WTC11 (cell line): ENCODE measurements around the gene DRAM2.
"Not testable (repeated sequence)": the region's sequence is repeated elsewhere in the genome, so short reads cannot be mapped to it uniquely, and the experiment has no call there.

Experiments used
- CREM ChIP-seq: sonication (generic); formaldehyde crosslinking; IDR thresholded peaks from 2 replicates; pipeline ENCODE4 v1.8.1; 2022; ENCODE audit warnings: mild to moderate bottlenecking, missing genetic modification reagents, moderate library complexity
- CTCF ChIP-seq: fragments of 200-600 bp; IDR thresholded peaks from 2 replicates; pipeline ENCODE4 v1.8.0; 2022; ENCODE audit warnings: antibody characterized with exemption
- NFYB ChIP-seq: sonication (generic); formaldehyde crosslinking; conservative IDR thresholded peaks from 2 replicates; pipeline ENCODE4 v1.8.0; 2022; ENCODE audit warnings: low read depth, missing genetic modification reagents
- SP1 ChIP-seq: sonication (generic); formaldehyde crosslinking; conservative IDR thresholded peaks from 2 replicates; pipeline ENCODE4 v1.8.1; 2022; ENCODE audit warnings: missing genetic modification reagents
- ZNF138 ChIP-seq: sonication (generic); formaldehyde crosslinking; conservative IDR thresholded peaks from 2 replicates; pipeline ENCODE4 v1.8.1; 2022; ENCODE audit warnings: mild to moderate bottlenecking, moderate library complexity, missing genetic modification reagents
- TF ChIP-seq, protein P1 (sequence below): sonication (generic); formaldehyde crosslinking; IDR thresholded peaks from 2 replicates; pipeline ENCODE4 v1.8.1; 2023; ENCODE audit warnings: mild to moderate bottlenecking, moderate library complexity, missing genetic modification reagents

DNA sequence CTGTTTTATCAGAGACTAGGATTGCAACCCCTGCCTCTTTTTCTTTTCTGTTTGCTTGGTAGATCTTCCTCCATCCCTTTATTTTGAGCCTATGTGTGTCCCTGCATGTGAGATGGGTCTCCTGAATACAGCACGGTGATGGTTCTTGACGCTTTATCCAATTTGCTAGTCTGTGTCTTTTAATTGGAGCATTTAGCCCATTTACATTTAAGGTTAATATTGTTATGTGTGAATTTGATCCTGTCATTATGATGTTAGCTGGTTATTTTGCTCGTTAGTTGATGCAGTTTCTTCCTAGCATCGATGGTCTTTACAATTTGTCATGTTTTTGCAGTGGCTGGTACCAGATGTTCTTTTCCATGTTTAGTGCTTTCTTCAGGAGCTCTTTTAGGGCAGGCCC lies 62.6 kb downstream of the DRAM2 start:
- not testable (repeated sequence) for TF ChIP-seq ZNF138 (CRISPR knock-in tag); NFYB; SP1; CTCF; CREM (CRISPR knock-in tag)
- TF ChIP-seq, protein P1, sequence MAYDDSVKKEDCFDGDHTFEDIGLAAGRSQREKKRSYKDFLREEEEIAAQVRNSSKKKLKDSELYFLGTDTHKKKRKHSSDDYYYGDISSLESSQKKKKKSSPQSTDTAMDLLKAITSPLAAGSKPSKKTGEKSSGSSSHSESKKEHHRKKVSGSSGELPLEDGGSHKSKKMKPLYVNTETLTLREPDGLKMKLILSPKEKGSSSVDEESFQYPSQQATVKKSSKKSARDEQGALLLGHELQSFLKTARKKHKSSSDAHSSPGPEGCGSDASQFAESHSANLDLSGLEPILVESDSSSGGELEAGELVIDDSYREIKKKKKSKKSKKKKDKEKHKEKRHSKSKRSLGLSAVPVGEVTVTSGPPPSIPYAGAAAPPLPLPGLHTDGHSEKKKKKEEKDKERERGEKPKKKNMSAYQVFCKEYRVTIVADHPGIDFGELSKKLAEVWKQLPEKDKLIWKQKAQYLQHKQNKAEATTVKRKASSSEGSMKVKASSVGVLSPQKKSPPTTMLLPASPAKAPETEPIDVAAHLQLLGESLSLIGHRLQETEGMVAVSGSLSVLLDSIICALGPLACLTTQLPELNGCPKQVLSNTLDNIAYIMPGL (CRISPR knock-in tag): not testable (repeated sequence)
